Astrocyte (in vitro differentiated cells and primary cell): Measurements from ENCODE around the gene DEFB129.

ENCODE experiments used
- CTCF ChIP-seq: IDR thresholded peaks from 2 replicates; pipeline ENCODE4 v1.5.1; 2011; ENCODE audit warnings: low read depth, mild to moderate bottlenecking, inconsistent platforms, low read length, moderate library complexity; ENCODE audit not compliant: insufficient read depth
- EZH2 ChIP-seq: IDR thresholded peaks from 2 replicates; pipeline ENCODE4 v1.6.1; 2012; ENCODE audit warnings: mild to moderate bottlenecking, low read length, inconsistent platforms; ENCODE audit not compliant: insufficient read depth

GRCh38 chr20:235891-236290 is 8.8 kb downstream of the DEFB129 start:
- TF ChIP-seq CTCF = no peak
- TF ChIP-seq EZH2 = no peak
